Omental fat pad (tissue), 4 donors: ENCODE data around the gene SCG2. TPM values are rescaled to one million over a fixed set of nuclear protein-coding genes. Genes with fewer than 3 reads are reported as not detected.
A peak's percentile ranks its signal among the peaks of the same experiment; 100 is the strongest.

ENCODE experiments used
- ATAC-seq: fragments of 150-250 bp; one replicate; pipeline ENCODE4 v1.9.1; 2016; ENCODE audit warnings: mild to moderate bottlenecking, moderate library complexity; ENCODE audit not compliant: low FRiP score
- DNase-seq: peaks from one replicate; pipeline ENCODE4 v3.0.0-alpha.2; 2019; ENCODE audit warnings: low spot score
- CTCF ChIP-seq, 3 donors: fragments of 450-650 bp; IDR thresholded peaks; one replicate each; pipeline ENCODE4 v1.5.1; 2016 to 2017; ENCODE audit warnings: antibody characterized with exemption in 3 of 3, mild to moderate bottlenecking in 3 of 3, moderate library complexity in 2 of 3
- total RNA-seq, 4 donors: library from RNA; depleted of rRNA; stranded (reverse); fragments of >200 nt; gene quantifications; one replicate each; pipeline ENCODE4 v1.1.0, GENCODE V29; 2016

The SCG2 gene
- total RNA-seq, 4 donors from 2014 or later = 0.25 to 0.56 (median 0.48) TPM

DNA sequence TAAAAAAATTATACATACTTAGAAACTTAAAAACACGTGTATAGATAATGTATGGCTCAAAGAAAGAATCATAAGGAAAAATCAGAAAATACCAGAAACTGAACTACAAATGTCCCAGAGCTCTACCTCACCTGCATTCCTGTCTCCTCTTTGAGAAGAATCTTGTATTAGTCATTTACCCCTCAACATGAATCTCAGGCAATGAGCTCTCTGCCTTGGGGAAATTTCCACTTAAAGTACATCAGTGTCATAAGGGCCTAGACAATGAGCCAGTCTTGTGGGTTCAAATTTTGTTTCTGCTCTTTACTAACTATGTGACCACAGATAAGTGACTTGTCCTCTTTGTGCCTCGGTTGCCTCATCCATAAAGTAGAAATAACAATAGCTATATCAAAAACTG, 40.1 kb downstream of the SCG2 start:
- DNase-seq (no peak), ATAC-seq (no peak)
- TF ChIP-seq CTCF (IDR thresholded peaks at IDR 0.05) = no peak

GRCh38 chr2:223560749-223561435, 41.3 kb downstream of the SCG2 start:
- no peak for TF ChIP-seq CTCF (IDR thresholded peaks at IDR 0.05)
- DNase-seq = no peak
- no peak for ATAC-seq

GRCh38 chr2:223558970-223559369, 43.2 kb downstream of the SCG2 start:
- ATAC-seq = no peak
- DNase-seq = no peak
- no peak for TF ChIP-seq CTCF (IDR thresholded peaks at IDR 0.05)

GRCh38 chr2:223554923-223555322, 47.2 kb downstream of the SCG2 start:
- no peak for DNase-seq
- no peak for TF ChIP-seq CTCF (IDR thresholded peaks at IDR 0.05)
- no peak for ATAC-seq

DNA sequence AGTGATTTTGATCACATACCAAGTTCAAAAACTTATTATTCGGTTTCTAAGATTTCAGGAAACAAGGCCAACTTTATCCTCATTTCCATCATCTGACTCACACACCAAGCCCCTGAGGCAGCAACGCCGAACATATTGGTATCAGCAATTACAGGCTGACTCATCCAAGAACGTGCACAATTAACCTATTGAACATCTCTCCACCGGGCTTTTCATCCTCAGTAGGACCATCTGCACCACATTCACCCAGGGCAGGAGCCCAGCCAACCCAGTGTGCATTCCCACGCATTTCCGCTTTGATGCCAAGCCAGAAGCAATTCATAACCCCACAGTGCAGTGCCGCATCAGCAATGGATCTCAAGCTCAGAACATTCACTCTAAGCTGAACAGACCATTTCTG, 52.9 kb downstream of the SCG2 start:
- ATAC-seq (peak; percentile 92), DNase-seq (no peak)
- no peak for TF ChIP-seq CTCF (IDR thresholded peaks at IDR 0.05)

DNA sequence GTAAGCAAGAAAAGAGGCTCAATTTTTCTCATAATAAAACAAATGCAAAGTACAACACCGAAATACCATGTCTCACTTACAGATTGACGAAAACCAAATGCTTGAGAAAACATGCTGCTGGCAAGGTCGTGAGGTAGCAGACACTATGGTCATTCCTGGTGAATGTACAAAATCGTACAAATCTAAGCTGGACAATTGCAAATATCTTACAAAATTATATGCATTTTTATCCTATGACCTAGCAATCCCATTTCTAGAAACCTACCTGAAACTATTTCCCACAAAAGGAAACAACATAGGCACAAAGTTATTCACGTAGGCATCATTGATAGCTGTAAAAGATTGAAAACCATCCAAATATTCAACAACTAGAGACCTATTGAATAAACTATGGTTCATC, 54.0 kb downstream of the SCG2 start:
- TF ChIP-seq CTCF (IDR thresholded peaks at IDR 0.05) = no peak
- ATAC-seq = no peak
- DNase-seq = no peak

Other genes starting within 250 kb of the SCG2 start
- gene AP1S3, start 235.2 kb upstream of the SCG2 start, total RNA-seq = 10 to 100 TPM in 1 of 4 donors, 1 to 10 TPM in 2, not detected in 1; 1.6 to 16.2 (median 4.9) TPM